ENCODE results near the gene AKAP9.
"Not testable (repeated sequence)": the region's sequence is repeated elsewhere in the genome, so short reads cannot be mapped to it uniquely, and the experiment has no call there.

The AKAP9 gene

GRCh38 chr7:91940572-91941341, at the start of gene AKAP9:
AKAP9 (plus strand) TSS chr7:91940862; CDS start chr7:91941100, 238 bp downstream.
- peak; percentile 85 to 88 for DNase-seq (ENCODE audit: low read depth in 2 of 2)

- DNase-seq (ENCODE audit: low read depth in 2 of 2), result no peak
Observed at GRCh38 chr7:91892099-91892705, 48.5 kb upstream of the AKAP9 start.

GRCh38 chr7:91892821-91893340, 47.8 kb upstream of the AKAP9 start:
- DNase-seq (ENCODE audit: low read depth in 2 of 2), result no peak

- DNase-seq (ENCODE audit: low read depth in 2 of 2), result not testable (repeated sequence)
Observed at GRCh38 chr7:91893699-91894098, 47.0 kb upstream of the AKAP9 start.

GRCh38 chr7:91894781-91895480, 45.7 kb upstream of the AKAP9 start:
- DNase-seq (ENCODE audit: low read depth in 2 of 2), result no peak

- no peak for DNase-seq (ENCODE audit: low read depth in 2 of 2)
Observed at GRCh38 chr7:91898240-91898992, 42.2 kb upstream of the AKAP9 start.

GRCh38 chr7:91899563-91899962, 41.1 kb upstream of the AKAP9 start:
- no peak for DNase-seq (ENCODE audit: low read depth in 2 of 2)

- DNase-seq (ENCODE audit: low read depth in 2 of 2), result no peak
Observed at GRCh38 chr7:91910171-91910570, 30.5 kb upstream of the AKAP9 start.

GRCh38 chr7:91911121-91911520, 29.5 kb upstream of the AKAP9 start:
- DNase-seq (ENCODE audit: low read depth in 2 of 2), result no peak

GRCh38 chr7:91912494-91912893, 28.2 kb upstream of the AKAP9 start:
- DNase-seq (ENCODE audit: low read depth in 2 of 2), result no peak

- no peak for DNase-seq (ENCODE audit: low read depth in 2 of 2)
Observed at GRCh38 chr7:91913612-91914011, 27.1 kb upstream of the AKAP9 start.

GRCh38 chr7:91915401-91916050, 25.1 kb upstream of the AKAP9 start:
- DNase-seq (ENCODE audit: low read depth in 2 of 2), result no peak

GRCh38 chr7:91916051-91916440, 24.6 kb upstream of the AKAP9 start:
- DNase-seq (ENCODE audit: low read depth in 2 of 2), result no peak

GRCh38 chr7:91918356-91918755, 22.3 kb upstream of the AKAP9 start:
- DNase-seq (ENCODE audit: low read depth in 2 of 2), result no peak

- DNase-seq (ENCODE audit: low read depth in 2 of 2), result no peak
Observed at GRCh38 chr7:91922857-91923256, 17.8 kb upstream of the AKAP9 start.

- no peak for DNase-seq (ENCODE audit: low read depth in 2 of 2)
Observed at GRCh38 chr7:91927912-91928311, 12.8 kb upstream of the AKAP9 start.

GRCh38 chr7:91929463-91929862, 11.2 kb upstream of the AKAP9 start:
- no peak for DNase-seq (ENCODE audit: low read depth in 2 of 2)

- DNase-seq (ENCODE audit: low read depth in 2 of 2), result peak in 1 of 2 donors; percentile 0
Observed at GRCh38 chr7:91940171-91940570, 491 bp upstream of the AKAP9 start.

GRCh38 chr7:91941450-91941849, 788 bp downstream of the AKAP9 start:
- peak; percentile 7 to 10 for DNase-seq (ENCODE audit: low read depth in 2 of 2)

- DNase-seq (ENCODE audit: low read depth in 2 of 2), result no peak
Observed at GRCh38 chr7:91942312-91942711, 1.6 kb downstream of the AKAP9 start.

- not testable (repeated sequence) for DNase-seq (ENCODE audit: low read depth in 2 of 2)
Observed at GRCh38 chr7:91944970-91945369, 4.3 kb downstream of the AKAP9 start.
